CD4-positive, alpha-beta T cell treated with Interleukin-6 at 100 ng/mL for 8 hours (primary cell): Measurements from ENCODE around the gene ELN.
"Not testable (repeated sequence)": the region's sequence is repeated elsewhere in the genome, so short reads cannot be mapped to it uniquely, and the experiment has no call there.

Experiments used
- DNase-seq: peaks from one replicate; pipeline ENCODE4 v3.0.0-alpha.2; 2020; ENCODE audit warnings: mixed read lengths, low spot score

Gene ELN

DNA sequence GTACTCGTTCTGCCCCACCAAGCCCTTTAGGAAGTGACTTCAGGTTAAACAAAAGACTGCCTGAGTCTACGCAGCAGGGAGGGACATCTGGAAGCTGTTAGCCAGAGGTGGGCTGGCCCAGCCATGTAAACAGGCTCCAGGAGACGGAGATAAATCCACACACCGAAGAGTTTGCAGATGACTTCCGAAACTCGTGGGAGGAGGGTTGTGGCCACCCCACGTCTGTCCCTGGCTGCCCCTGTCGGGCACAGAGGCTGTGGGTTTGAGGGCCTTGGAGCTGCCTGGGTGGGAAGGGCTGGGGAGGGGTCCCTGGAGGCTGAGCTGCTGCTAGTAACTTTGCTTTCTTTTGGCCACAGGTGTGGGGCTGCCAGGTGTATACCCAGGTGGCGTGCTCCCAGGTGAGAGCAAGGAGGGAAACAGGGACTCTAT, 15.6 kb downstream of the ELN start:
- no peak for DNase-seq

DNA sequence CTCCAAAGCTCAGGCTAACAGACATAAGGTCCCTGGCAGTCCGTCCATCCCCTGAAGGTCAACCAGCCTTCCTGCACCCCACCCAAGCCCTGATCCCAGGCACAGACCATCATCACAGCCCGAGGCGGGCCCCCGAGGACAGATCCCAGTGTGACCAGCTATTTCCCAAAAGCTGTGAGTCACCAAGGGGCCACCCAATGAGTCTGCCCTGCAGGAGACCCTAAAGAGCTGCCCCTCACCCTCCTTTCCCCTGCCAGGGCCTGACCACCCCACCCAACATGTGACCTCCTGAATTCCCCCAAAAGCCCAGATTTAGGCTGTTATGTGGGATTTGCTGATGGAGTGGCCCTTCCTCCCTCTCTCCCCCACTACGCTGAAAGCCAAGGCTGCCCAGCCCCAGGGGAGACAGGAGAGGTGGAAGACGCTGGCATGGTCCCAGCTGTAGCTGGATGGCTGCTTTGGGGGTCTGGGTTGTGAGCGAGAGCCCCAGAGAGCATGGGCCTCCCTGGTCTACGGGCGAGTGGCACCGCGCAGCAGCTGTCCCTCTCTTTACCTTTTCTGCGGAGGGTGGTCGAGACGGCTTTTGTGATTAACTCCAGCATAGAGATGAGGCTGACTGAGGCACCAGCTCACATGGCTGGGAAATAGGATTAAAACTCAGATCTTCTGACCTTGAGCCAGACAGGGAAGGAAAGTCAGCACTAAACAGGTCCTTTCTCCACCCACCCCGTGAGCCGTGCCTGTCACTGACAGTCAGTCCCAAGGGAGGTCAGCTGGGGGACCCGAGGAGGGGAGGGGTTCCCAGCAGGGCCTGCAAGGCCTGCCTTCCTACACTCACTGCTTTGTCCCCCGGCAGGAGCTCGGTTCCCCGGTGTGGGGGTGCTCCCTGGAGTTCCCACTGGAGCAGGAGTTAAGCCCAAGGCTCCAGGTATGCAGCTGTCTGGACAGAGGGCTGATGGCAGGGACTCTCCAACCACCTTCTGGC, 16.7 kb downstream of the ELN start:
- DNase-seq: no peak

DNA sequence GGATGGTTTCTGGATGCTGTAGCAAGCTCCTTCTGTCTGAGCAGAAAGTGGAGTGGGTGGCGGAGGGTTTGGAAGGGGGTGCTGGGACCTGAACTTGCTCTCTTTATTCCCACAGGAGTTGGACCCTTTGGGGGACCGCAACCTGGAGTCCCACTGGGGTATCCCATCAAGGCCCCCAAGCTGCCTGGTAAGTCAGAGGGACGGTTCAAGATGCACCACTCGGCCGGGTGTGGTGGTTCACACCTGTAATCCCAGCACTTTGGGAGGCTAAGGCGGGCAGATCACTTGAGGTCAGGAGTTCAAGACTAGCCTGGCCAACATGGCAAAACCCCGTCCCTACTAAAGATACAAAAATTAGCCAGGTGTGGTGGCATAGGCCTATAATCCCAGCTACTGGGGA, 18.6 kb downstream of the ELN start:
- not testable (repeated sequence) for DNase-seq

DNA sequence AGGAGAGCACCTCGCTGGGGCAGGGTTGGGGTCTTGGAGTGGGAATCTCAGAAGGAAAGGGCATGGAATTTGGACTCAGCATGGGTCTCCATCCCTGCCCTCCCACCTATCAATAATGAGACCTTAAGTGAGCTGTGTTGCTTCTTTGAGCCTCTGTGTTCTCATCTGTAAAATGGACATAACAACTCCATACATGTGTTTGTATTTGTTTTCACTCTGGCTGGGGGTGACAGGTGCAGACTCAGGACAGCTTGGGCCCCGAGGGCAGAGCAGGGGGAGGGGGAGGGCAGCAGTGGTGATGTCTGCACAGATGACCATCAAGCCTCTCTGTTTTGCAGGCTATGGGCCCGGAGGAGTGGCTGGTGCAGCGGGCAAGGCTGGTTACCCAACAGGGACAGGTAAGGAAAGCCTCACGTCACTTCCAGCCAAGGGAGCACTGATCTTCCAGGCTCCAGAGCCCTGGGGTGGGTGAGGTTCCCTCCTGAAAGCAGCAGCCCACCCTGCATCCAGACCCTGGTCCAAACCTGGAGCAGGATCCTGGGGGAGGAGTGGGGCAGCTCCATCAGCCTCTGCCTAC, 19.9 kb downstream of the ELN start:
- no peak for DNase-seq

DNA sequence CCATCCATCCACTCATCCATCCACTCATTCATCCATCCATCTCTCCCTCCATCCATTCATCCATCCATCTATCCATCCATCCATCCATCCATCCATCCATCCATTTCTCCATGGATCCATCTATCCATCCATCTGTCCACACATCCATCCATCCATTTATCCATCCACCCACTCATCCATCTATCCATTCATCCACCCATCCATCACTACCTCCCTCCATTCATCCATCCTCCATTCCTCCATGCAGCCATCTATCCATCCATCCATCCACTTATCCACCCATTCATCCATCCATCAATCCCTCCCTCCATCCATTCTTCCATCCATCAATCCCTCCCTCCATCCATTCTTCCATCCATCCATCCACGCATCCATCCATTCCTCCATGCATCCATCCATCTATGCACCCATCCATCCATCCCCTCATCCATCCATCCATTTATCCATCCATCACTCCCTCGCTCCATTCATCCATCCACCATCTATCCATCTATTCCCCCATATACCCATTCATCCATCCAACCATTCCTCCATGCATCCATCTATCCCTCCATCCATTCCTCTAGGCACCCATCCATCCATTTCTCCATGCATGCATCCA, 21.1 kb downstream of the ELN start:
- no peak for DNase-seq

DNA sequence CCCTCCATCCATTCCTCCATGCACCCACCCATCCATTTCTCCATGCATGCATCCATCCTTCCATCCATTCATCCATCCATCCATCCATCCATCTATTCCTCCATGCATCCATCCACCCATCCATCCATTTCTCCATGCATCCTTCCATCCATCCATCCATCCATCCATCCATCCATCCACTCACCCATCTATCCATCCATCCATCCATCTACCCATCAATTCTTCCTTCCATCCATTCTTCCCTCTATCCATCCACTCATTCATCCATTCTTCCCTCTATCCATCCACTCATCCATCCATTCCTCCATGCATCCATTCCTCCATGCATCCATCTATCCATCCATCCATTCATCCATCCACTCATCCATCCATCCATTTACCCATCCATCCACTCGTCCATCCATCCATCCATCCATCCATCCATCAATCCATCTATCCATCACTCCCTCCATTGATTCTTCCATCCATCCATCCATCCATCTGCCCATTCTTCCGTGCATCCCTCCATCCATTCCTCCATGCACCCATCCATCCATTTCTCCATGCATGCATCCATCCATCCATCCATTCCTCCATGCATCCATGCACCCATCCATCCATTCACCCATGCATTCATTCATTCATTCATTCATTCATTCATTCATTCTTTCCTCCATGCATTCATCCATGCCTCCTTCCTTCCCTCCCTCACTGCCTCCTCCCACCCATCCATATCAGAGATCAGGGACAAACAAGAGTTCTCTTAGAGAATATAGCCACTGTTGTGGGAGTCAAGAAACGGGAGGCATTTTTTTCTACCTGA, 22.2 kb downstream of the ELN start:
- DNase-seq: no peak

DNA sequence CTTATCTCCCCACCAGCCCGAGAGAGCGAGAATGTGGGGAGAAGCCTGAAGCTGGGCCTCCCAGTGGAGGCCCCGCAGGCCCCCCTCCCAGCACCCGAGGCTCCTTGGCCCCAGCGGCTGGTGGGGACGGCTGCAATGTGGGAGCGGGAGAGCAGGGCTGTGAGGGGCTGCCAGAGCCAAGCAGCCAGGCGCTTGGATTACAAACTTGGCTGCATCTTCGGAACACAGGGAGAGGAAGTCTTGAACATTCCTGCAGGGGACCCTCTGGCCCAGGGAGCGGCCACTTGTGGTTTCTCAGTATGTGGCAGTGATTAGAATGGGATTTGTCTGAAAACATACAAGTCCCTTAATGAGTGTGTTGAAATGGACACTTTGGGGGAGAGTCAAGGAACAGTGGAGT, 23.2 kb downstream of the ELN start:
- no peak for DNase-seq

DNA sequence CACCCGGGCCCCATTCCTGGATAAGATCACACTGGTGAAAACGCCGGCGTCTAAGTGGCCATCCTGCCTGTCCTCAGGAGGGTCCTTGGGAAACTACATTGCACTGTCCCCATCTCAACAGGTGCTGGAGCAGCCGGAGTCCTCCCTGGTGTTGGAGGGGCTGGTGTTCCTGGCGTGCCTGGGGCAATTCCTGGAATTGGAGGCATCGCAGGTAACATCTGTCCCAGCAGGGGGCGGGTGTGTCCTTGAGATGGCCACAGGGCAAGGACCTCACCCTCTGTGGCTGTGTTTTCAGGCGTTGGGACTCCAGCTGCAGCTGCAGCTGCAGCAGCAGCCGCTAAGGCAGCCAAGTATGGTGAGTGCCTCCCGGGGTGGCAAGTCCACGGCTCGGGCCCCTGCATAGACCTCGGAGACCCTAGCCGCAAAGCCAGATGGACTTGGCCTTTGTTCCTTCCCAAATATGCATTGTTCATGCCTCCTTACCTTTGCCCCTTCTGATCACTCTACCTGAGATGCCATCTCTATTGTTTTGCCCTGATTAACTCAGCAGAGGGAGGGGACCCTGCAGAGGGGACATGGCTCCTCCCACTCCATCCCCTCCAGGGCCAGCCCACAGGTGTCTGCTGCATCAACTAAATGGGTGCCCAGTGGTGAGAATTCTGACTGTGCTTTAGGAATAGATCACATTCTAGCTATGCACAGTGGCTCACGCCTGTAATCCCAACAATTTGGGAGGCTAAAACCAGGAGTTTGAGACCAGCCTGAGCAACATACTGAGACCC, 23.8 kb downstream of the ELN start:
- DNase-seq: no peak

DNA sequence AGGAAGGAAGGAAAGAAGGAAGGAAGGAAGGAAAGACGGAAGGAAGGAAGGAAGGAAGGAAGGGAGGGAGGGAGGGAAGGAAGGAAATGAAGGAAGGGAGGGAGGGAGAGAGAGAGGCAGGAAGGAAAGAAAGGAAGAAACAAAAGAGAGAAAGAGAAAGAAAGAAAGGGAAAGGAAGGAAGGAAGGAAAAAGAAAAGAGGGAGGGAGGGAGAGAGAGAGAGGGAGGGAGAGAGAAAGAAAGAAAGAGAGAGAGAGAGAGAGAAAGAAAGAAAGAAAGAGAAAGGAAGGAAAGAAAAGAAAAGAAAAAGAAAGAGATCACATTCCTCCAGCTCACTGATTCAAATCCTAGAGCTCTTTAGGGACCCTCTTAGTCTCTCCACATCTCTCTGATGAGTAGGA, 24.7 kb downstream of the ELN start:
- DNase-seq: no peak

DNA sequence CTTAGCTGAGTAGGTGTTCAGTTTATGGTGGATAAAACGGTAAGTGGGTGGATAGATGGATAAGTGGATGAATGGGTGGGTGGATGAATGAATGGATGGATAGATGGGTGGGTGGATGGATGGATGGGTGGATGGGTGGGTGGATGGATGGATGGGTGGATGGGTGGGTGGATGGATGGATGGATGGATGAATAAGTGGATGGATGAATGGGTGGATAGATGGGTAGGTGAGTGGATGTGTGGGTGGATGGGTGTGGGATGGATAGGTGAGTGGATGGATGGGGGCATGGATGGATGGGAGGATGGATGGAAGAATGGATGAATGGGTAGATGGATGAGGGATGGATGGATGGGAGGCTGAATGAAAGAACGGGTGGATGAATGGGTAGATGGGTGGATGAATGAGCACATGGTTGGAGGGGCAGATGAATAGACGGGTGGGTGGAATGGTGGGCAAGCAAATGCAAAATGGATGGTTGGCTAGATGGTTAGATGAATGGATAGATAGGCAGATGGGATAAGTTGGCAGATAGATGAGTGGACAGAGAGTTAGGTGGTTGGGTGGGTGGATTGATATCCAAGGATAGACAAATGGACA, 25.7 kb downstream of the ELN start:
- DNase-seq: no peak

DNA sequence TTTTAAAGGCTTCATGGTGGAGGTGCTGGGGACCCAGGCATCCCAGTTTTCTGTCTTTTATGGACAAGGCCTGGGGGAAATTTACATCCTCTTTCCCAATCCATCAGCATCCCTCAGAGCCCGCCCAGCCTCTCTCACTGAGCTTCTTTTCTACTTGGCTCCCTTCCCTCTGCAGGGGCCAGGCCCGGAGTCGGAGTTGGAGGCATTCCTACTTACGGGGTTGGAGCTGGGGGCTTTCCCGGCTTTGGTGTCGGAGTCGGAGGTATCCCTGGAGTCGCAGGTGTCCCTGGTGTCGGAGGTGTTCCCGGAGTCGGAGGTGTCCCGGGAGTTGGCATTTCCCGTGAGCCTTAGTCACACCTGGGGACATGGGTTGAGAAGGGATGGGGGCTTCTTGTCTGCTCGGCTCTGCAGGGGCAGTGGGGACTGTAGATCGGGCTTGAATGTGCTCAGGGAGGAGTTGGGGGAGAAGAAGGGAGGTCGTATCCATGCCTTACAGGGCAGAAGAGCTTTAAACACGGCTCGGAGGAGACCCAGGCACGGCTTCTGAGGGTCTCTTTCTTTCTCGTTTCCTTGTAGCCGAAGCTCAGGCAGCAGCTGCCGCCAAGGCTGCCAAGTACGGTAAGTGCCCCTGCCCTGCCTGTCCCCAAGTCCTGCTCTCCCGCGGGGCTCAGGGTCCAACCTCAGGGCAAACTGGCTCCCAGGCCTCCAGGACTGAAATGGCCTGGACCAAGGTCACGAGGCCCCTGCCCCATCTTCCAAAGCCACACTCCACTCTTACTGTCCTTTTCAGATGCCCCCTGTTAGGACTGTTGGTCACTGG, 28.3 kb downstream of the ELN start:
- no peak for DNase-seq

DNA sequence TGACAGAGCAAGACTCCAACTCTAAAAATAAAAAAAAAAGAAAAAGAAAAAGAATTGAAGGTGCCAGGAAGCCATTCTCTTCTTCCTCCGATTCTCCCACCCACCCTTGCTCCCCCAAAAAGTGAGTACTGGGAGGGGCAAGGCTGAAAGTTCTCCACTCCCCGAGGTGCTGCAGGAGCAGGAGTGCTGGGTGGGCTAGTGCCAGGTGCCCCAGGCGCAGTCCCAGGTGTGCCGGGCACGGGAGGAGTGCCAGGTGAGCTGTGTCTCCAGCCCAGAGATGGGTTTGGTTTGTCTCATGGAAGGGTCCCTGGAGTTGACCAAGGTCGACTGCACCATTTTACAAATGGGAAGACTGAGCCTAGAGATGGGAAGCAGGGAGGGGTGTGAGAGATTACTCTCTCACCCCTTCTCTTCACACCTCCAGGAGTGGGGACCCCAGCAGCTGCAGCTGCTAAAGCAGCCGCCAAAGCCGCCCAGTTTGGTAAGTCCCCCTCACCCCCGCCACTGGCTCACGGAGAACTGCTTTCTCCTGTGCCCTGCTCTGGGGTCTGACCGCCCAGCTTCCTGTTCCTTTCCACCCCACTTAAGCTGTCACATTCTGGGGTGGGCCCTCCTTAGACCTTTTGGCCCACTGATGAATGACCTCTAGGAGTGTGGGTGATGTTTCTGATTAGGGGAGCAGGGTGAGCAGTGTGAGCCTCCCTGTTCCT, 29.4 kb downstream of the ELN start:
- DNase-seq: no peak

DNA sequence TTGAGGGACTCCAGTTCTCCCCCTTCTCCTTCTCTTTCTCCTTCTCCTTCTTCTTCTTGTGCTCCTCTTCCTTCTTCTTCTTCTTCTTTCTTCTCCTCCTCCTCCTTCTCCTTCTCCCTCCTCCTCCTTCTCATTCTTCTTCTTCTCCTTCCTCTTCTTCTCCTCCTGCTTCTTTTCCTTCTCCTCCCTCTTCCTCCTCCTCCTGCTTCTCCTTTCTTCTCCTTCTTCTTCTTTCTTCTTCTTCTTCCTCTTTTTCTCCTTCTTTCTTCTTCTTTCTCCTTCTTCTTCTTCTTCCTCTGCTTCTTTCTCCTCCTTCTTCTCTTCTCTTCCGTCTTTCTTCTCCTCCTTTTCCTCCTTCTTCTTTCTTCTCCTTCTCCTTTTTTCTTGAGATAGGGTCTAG, 30.0 kb downstream of the ELN start:
- no peak for DNase-seq

DNA sequence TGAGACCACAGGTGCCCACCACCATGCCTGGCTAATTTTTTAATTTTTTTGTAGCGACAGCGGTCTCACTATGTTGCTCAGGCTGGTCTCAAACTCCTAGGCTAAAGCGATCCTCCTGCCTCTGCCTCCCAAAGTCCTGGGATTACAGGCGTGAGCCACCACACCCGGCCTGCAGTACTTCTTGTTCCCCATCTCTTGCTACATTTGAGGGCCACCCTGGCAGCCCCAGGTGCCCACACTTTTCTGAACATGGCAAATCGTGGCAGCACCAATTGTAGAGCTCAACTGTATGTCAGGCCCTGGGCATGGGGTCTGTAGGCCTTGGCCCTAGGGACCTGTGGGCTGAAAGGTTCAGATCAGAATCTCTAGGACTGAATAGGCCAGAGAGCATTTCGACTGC, 30.5 kb downstream of the ELN start:
- no peak for DNase-seq

DNA sequence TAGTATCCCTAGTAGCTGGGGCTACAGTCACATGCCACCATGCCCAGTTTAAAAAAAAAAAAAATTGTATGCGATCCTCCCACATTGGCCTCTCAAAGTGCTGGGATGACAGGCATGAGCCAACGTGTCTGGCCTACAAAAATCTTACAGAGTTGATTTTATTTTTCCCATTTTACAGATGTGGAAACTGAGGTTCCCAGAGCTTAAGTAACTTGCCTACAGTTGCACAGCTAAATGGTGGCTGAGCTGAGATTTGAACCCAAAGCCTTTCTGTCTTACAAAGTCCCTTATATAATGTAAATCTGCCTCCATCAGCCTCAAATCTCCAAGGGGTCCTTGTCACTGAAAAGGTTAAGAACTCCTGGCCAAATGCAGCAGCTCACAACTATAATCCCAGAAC, 31.1 kb downstream of the ELN start:
- DNase-seq: no peak

DNA sequence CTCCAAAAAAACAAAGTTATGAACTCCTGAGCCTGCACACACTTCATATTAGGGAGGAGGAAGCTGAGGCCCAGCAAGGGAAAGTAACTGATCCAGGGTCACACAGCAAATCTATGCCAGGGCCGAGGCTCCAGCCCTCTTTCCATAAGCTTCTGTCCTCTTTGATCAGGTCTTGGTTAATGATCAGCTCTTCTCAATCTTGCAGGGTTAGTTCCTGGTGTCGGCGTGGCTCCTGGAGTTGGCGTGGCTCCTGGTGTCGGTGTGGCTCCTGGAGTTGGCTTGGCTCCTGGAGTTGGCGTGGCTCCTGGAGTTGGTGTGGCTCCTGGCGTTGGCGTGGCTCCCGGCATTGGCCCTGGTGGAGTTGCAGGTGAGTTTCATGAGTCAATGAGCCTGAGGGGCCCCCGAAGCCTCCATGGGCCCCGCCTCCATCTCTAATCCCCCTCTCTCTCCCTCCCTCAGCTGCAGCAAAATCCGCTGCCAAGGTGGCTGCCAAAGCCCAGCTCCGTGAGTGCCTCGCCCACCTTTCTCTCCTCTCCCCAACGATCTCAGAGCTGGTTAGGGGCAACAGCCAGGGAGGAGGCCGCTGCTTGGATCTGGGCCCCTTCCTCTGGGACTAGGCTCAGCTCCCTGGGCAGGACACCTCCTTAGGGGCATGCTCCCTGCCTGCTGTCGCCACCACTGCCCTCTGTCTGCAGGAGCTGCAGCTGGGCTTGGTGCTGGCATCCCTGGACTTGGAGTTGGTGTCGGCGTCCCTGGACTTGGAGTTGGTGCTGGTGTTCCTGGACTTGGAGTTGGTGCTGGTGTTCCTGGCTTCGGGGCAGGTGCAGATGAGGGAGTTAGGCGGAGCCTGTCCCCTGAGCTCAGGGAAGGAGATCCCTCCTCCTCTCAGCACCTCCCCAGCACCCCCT, 32.0 kb downstream of the ELN start:
- DNase-seq: no peak

DNA sequence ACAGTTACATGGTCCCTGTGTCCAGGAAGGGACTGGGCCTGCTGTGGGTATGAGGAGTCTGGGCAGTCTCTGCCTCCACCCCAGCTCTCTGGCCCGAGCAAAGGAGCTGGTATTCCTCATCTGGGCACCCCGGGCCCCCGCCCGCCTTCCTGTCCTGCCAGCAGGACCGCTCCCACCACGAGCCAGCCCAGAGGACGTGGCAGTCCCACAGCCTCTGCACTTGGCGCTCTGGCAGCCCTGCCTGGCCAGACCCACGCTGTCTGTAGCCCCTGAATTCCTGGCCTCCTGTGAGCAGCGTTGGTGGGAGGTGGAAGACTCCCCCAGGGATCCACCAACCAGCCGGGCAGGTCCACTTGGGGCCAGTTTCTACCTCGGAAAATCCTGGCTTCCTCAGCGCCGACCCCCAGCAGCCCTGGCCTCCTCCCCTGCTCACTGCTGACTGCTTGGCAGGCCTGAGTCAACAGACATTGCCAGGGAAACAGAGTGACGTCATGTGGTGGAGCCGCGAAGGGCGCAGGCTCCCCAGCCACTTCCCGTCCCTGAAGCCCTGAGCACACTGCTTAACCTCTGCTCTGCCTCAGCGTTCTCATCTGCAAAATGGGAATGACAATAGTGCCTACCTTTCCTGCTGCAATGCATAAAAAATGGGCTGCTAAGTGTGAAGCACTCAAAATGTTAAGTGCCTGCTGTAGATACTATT, 34.0 kb downstream of the ELN start:
- DNase-seq: peak; percentile 69

DNA sequence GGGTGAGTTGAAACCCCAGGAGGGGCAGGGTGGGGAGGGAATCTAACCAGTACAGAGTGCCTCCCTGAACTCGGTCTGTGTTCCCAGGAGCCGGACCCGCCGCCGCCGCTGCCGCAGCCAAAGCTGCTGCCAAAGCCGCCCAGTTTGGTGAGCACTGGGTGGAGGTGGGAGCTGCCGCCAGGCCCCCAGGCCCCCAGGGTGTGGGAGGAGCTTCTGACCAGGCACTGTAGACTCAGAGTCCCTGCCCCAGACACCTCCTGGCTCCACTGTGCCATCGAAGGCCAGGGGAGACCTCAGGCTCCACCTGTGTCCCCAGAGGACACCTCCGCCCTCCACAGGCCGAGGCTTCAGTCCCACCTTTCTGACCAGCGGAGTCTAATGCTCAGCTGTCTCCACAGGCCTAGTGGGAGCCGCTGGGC, 35.3 kb downstream of the ELN start:
- DNase-seq: no peak
